ENCODE results near the gene ACAP2.
"Not testable (repeated sequence)": the region's sequence is repeated elsewhere in the genome, so short reads cannot be mapped to it uniquely, and the experiment has no call there.

Gene ACAP2

GRCh38 chr3:195442573-195443390, at the start of gene ACAP2:
TSS of gene ACAP2 (minus strand) at chr3:195443020. CDS start at chr3:195442847, 173 bp downstream.
- DNase-seq = peak; percentile 99

- no peak for DNase-seq
These were observed 32.8 kb upstream of the ACAP2 start for GRCh38 chr3:195475614-195476013.

GRCh38 chr3:195475116-195475515, 32.3 kb upstream of the ACAP2 start:
- DNase-seq = not testable (repeated sequence)

- DNase-seq = no peak
These were observed 26.0 kb upstream of the ACAP2 start for GRCh38 chr3:195468841-195469240.

GRCh38 chr3:195468391-195468776, 25.6 kb upstream of the ACAP2 start:
- DNase-seq = no peak

GRCh38 chr3:195467641-195468390, 25.0 kb upstream of the ACAP2 start:
- no peak for DNase-seq

GRCh38 chr3:195466251-195466650, 23.4 kb upstream of the ACAP2 start:
- no peak for DNase-seq

GRCh38 chr3:195462922-195463321, 20.1 kb upstream of the ACAP2 start:
- not testable (repeated sequence) for DNase-seq

- DNase-seq = no peak
These were observed 19.4 kb upstream of the ACAP2 start for GRCh38 chr3:195462308-195462610.

- DNase-seq = no peak
These were observed 18.9 kb upstream of the ACAP2 start for GRCh38 chr3:195461594-195462307.

- DNase-seq = no peak
These were observed 17.4 kb upstream of the ACAP2 start for GRCh38 chr3:195460091-195460713.

GRCh38 chr3:195458316-195458717, 15.5 kb upstream of the ACAP2 start:
- peak; percentile 40 for DNase-seq

GRCh38 chr3:195455789-195456188, 13.0 kb upstream of the ACAP2 start:
- DNase-seq = no peak

GRCh38 chr3:195453236-195453635, 10.4 kb upstream of the ACAP2 start:
- DNase-seq = peak; percentile 21

GRCh38 chr3:195451373-195452015, 8.7 kb upstream of the ACAP2 start:
- DNase-seq = no peak

- no peak for DNase-seq
These were observed 8.0 kb upstream of the ACAP2 start for GRCh38 chr3:195450731-195451229.

GRCh38 chr3:195448205-195448875, 5.5 kb upstream of the ACAP2 start:
- no peak for DNase-seq

GRCh38 chr3:195447201-195447600, 4.4 kb upstream of the ACAP2 start:
- no peak for DNase-seq

GRCh38 chr3:195446359-195446758, 3.5 kb upstream of the ACAP2 start:
- DNase-seq = no peak

GRCh38 chr3:195445885-195446284, 3.1 kb upstream of the ACAP2 start:
- no peak for DNase-seq

- no peak for DNase-seq
These were observed 670 bp upstream of the ACAP2 start for GRCh38 chr3:195443391-195443989.
